ENCODE data around the gene BMP7. TPM values are rescaled to one million over a fixed set of nuclear protein-coding genes. Genes with fewer than 3 reads are reported as not detected.

BMP7 gene
- total and polyA plus RNA-seq, 8 donors = 0.12 to 2.5 (median 0.33) TPM; not detected in 1

DNA sequence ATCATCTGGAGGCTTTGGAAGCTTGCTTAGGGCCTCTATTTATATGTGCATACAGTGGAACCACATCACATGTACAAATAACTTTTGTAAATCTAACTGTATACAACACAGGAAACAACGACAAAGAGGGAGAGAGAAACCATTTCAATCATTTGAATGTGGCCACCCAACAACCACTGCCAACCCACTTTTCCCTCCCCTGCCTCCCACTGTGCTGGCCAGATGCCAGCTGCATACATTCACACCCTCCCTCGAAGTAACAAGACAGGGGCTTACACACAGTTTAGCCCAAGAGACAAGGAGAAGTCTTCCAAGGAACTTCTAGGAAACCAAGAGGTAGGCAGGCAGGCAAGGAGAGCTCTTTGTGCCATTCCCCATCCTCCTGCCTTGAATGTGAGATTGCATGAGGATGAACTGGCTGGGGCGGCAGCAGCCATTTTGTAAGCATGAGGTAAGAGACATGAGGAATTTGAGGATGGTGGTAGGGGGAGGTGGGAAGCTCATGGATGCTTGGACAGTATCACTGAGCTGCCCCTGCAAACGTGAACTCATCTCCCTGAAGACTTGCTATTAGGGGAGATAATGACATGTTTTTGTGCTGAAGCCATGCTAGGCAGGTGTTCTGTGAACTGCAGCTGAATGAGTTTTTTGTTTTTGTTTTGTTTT lies 18.2 kb downstream of the BMP7 start:
- no peaks in the 10 kb centered on the region for H3K4me1 ChIP-seq
- H3K27ac ChIP-seq = no peak overlapping the region
- FAIRE-seq = no peak
- H3K9me3 ChIP-seq = no peaks in the 10 kb centered on the region
- intact Hi-C loops (cut with DNase I) = no loop called here
- H3K4me3 ChIP-seq = no peak overlapping the region
- no peaks in the 10 kb centered on the region for H3K27me3 ChIP-seq
- WGBS, 2 donors = 54 to 68% methylated on average over 4 of the region's 4 CpGs
- ATAC-seq = no peak
- DNase-seq = no peak
- no peaks in the 10 kb centered on the region for H3K36me3 ChIP-seq
- TF ChIP-seq, protein P1, sequence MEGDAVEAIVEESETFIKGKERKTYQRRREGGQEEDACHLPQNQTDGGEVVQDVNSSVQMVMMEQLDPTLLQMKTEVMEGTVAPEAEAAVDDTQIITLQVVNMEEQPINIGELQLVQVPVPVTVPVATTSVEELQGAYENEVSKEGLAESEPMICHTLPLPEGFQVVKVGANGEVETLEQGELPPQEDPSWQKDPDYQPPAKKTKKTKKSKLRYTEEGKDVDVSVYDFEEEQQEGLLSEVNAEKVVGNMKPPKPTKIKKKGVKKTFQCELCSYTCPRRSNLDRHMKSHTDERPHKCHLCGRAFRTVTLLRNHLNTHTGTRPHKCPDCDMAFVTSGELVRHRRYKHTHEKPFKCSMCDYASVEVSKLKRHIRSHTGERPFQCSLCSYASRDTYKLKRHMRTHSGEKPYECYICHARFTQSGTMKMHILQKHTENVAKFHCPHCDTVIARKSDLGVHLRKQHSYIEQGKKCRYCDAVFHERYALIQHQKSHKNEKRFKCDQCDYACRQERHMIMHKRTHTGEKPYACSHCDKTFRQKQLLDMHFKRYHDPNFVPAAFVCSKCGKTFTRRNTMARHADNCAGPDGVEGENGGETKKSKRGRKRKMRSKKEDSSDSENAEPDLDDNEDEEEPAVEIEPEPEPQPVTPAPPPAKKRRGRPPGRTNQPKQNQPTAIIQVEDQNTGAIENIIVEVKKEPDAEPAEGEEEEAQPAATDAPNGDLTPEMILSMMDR (IDR thresholded peaks at IDR 0.05) = no peak

DNA sequence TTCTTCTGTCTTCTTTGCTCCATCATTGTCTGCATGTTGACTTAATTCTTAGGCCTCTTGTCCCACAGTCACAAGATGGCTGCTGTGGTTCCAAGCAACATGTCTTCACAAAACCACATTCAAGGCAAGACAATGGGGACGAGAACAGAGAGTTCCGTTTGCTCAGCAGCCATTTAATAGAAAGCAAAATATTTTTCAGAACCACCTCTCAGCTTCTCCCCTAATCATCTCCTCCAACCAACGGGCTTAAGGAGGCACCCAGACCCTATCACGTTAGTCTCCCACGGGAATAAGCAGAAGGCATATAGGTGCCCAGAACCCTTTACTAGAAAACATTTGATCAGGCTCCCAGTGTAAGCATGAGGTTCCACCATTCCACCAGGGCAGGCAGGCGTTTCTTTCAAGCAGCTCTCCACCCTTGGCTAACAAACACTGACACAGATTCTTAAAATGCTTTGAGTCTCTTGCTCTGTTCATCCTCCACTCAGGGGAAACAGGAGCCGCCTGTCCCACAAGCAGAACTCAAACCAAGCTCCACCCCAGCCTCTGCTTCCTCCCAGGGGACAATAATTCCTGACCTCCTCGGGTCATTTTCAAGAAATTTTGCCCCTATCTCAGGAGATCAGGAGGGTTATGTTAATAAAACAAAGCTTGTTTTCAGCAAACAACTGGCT lies 19.0 kb downstream of the BMP7 start:
- no peak overlapping the region for H3K27ac ChIP-seq
- H3K4me3 ChIP-seq = no peak overlapping the region
- H3K27me3 ChIP-seq = no peaks in the 10 kb centered on the region
- ATAC-seq = no peak
- no peak for DNase-seq
- H3K9me3 ChIP-seq = no peaks in the 10 kb centered on the region
- H3K4me1 ChIP-seq = no peaks in the 10 kb centered on the region
- no peak for FAIRE-seq
- 54 to 65% methylated on average over 8 of the region's 8 CpGs for WGBS, 2 donors
- TF ChIP-seq, protein P1 (IDR thresholded peaks at IDR 0.05) = no peak
- intact Hi-C loops (cut with DNase I) = no loop called here
- H3K36me3 ChIP-seq = no peaks in the 10 kb centered on the region

DNA sequence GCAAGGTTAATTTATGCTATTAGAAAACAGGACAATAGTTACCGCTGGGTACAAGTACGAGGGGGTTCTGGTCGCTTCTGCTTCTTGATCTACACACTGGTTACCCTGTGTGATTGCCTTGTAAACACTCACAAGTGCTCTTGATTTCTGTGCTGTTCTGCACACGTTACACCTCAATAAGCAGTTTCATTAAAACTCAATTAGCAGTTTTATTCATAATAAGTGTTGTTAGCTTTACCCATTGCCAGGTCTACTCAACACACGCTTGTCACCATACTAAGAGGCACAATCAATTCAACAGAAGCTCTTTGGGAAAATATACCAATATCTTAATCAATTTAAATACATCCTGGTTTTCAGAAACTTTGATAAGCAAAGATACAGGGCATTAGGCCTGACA lies 20.4 kb downstream of the BMP7 start:
- TF ChIP-seq, protein P1 (IDR thresholded peaks at IDR 0.05) = no peak
- no peak overlapping the region for H3K27ac ChIP-seq
- no peaks in the 10 kb centered on the region for H3K27me3 ChIP-seq
- FAIRE-seq = no peak
- no peak for DNase-seq
- no peak for ATAC-seq
- no peaks in the 10 kb centered on the region for H3K36me3 ChIP-seq
- H3K4me3 ChIP-seq = no peak overlapping the region
- H3K9me3 ChIP-seq = no peaks in the 10 kb centered on the region
- no peaks in the 10 kb centered on the region for H3K4me1 ChIP-seq
- WGBS, 2 donors = 88 to 89% methylated on average over 5 of the region's 5 CpGs
- intact Hi-C loops (cut with DNase I) = no loop called here

DNA sequence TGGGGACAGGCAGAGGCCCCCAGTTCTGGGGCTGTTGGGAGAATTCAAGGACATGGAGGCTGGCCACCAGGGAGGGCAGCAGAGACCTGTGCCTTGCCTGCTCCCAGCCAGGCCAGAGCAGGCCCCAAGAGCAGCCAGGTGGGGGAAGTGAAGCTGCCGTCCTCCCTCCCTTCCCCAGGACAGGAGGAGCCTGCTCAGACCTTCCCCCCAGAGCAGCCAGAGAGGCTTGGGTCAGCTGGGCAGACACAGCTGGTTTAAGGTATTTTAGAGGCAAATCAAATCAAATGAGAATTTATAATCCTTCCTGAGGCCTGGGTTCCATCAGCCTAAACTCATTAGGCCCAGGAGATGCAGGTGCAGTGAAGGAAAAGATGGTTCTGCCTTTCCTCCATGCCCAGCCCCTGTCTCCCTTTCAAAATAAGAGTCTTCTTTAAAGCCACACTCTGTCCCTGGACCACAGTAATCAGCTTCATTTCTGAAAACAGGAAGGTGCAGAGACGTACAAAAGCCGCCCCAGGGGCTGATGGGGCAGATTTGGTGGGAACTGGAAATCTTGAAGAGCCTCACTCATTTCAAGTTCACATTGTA lies 21.7 kb downstream of the BMP7 start:
- TF ChIP-seq, protein P1 (IDR thresholded peaks at IDR 0.05) = no peak
- FAIRE-seq (no peak), ATAC-seq (no peak), DNase-seq (no peak)
- WGBS, 2 donors = 68 to 73% methylated on average over 3 of the region's 3 CpGs
- Histone ChIP-seq H3K27me3 (no peaks in the 10 kb centered on the region), H3K4me1 (no peaks in the 10 kb centered on the region), H3K4me3 (no peak overlapping the region), H3K36me3 (no peaks in the 10 kb centered on the region), H3K9me3 (no peaks in the 10 kb centered on the region), H3K27ac (no peak overlapping the region)
- intact Hi-C loops (cut with DNase I) = no loop called here

DNA sequence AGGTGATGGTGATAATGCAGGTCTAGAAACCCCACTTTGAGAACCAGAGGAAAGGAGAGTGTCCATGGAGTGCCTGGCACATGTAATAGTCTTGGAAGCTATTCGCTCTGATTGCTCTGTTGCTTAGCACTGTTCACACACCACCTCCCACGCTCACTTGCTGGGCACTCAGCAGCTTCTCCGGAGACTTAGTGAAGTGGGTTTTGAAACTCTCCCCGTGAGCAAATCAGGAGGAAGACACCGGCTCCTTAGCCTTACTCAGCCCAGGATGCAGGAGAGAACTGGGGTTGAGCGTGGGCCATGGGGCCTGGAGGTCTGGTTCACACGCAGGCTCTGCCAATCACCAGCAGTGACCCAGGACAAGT lies 22.2 kb downstream of the BMP7 start:
- WGBS, 2 donors = 79 to 84% methylated on average over 7 of the region's 7 CpGs
- H3K4me1 ChIP-seq = no peaks in the 10 kb centered on the region
- no peak overlapping the region for H3K4me3 ChIP-seq
- TF ChIP-seq, protein P1 (IDR thresholded peaks at IDR 0.05) = no peak
- H3K27ac ChIP-seq = no peak overlapping the region
- DNase-seq = no peak
- H3K36me3 ChIP-seq = no peaks in the 10 kb centered on the region
- H3K27me3 ChIP-seq = no peaks in the 10 kb centered on the region
- intact Hi-C loops (cut with DNase I) = no loop called here
- no peak for ATAC-seq
- FAIRE-seq = no peak
- H3K9me3 ChIP-seq = no peaks in the 10 kb centered on the region

Measured in pancreas (tissue), 10 donors.